Neural crest cell (in vitro differentiated cells): Measurements from ENCODE around the gene ZNF155. TPM values are rescaled to one million over a fixed set of nuclear protein-coding genes. Genes with fewer than 3 reads are reported as not detected.
A peak's percentile ranks its signal among the peaks of the same experiment; 100 is the strongest.

Source experiments
- DNase-seq: peaks from one replicate; pipeline ENCODE4 v3.0.0; 2021; ENCODE audit warnings: low read depth, mixed read lengths, low spot score
- H3K27ac Mint-ChIP-seq: one replicate; pipeline ENCODE4 v1.8.0; 2021; ENCODE audit warnings: mild to moderate bottlenecking, mixed read lengths; ENCODE audit not compliant: unreplicated experiment
- H3K27me3 Mint-ChIP-seq: 2 replicates; pipeline ENCODE4 v1.8.0; 2021; ENCODE audit warnings: low read depth, mild to moderate bottlenecking, mixed read lengths
- H3K36me3 Mint-ChIP-seq: 2 replicates; pipeline ENCODE4 v1.8.0; 2021; ENCODE audit warnings: low read depth, mild to moderate bottlenecking, mixed read lengths
- H3K4me1 Mint-ChIP-seq: 2 replicates; pipeline ENCODE4 v1.8.0; 2021; ENCODE audit warnings: mixed read lengths
- H3K4me3 Mint-ChIP-seq: one replicate; pipeline ENCODE4 v1.8.0; 2021; ENCODE audit warnings: mild to moderate bottlenecking, mixed read lengths
- H3K9me3 Mint-ChIP-seq: 2 replicates; pipeline ENCODE4 v1.8.0; 2021; ENCODE audit warnings: mixed read lengths
- total RNA-seq: library from RNA; stranded (reverse); gene quantifications from 2 replicates; pipeline ENCODE4 v1.2.1, GENCODE V29; 2021
- TF ChIP-seq, protein P1 (sequence below): fragments of 200-600 bp; sonication (generic); conservative IDR thresholded peaks from 2 replicates; pipeline ENCODE4 v1.5.0; 2021; ENCODE audit warnings: antibody characterized with exemption, mild to moderate bottlenecking

ZNF155 gene
- total RNA-seq, 1 donor from 2014 or later, result 11.9 TPM

DNA sequence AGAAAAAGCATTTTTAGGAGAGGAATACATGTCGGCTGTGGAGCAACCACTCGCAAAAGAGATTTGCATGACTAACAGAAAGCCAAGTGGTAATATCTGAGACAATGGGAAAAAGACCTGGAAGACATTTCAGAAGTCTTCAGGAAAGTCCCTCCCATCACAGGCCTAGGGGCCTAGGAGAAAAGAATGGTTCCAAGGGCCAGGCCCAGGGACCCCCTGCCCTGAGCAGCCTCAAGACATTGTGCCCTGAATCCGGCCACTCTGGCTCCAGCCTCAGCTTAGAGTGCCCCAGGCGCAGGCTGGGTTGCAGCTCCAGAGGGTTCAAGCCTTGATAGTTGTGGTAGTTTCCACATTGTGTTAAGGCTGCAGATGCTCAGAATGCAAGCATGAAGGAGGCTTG, 23.6 kb upstream of the ZNF155 start:
- peaks cover 77% of the 10 kb centered on the region for H3K36me3 Mint-ChIP-seq
- peaks cover 29% of the 10 kb centered on the region for H3K9me3 Mint-ChIP-seq
- DNase-seq, result no peak
- H3K4me1 Mint-ChIP-seq, result no peaks in the 10 kb centered on the region
- no peak overlapping the region for H3K4me3 Mint-ChIP-seq
- no peak overlapping the region for H3K27ac Mint-ChIP-seq
- TF ChIP-seq, protein P1, sequence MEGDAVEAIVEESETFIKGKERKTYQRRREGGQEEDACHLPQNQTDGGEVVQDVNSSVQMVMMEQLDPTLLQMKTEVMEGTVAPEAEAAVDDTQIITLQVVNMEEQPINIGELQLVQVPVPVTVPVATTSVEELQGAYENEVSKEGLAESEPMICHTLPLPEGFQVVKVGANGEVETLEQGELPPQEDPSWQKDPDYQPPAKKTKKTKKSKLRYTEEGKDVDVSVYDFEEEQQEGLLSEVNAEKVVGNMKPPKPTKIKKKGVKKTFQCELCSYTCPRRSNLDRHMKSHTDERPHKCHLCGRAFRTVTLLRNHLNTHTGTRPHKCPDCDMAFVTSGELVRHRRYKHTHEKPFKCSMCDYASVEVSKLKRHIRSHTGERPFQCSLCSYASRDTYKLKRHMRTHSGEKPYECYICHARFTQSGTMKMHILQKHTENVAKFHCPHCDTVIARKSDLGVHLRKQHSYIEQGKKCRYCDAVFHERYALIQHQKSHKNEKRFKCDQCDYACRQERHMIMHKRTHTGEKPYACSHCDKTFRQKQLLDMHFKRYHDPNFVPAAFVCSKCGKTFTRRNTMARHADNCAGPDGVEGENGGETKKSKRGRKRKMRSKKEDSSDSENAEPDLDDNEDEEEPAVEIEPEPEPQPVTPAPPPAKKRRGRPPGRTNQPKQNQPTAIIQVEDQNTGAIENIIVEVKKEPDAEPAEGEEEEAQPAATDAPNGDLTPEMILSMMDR, result no peak
- no peaks in the 10 kb centered on the region for H3K27me3 Mint-ChIP-seq

DNA sequence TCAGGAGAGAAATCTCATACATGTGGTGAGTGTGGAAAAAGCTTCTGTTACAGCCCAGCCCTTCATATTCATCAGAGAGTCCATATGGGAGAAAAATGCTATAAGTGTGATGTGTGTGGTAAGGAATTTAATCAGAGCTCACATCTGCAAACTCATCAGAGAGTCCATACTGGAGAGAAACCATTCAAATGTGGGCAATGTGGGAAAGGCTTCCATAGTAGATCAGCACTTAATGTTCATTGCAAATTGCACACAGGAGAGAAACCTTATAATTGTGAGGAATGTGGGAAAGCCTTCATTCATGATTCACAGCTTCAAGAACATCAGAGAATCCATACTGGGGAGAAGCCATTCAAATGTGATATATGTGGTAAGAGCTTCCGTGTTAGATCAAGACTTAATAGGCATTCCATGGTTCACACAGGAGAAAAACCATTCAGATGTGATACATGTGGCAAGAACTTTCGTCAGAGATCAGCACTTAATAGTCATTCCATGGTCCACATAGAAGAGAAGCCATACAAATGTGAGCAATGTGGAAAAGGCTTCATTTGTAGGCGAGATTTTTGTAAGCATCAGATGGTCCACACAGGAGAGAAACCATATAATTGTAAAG, 17.8 kb upstream of the ZNF155 start:
- Mint-ChIP-seq H3K36me3 (peaks cover 94% of the 10 kb centered on the region), H3K27ac (no peak overlapping the region), H3K4me1 (no peaks in the 10 kb centered on the region), H3K9me3 (peaks cover 42% of the 10 kb centered on the region), H3K27me3 (no peaks in the 10 kb centered on the region), H3K4me3 (no peak overlapping the region)
- TF ChIP-seq, protein P1, result no peak
- DNase-seq, result no peak

DNA sequence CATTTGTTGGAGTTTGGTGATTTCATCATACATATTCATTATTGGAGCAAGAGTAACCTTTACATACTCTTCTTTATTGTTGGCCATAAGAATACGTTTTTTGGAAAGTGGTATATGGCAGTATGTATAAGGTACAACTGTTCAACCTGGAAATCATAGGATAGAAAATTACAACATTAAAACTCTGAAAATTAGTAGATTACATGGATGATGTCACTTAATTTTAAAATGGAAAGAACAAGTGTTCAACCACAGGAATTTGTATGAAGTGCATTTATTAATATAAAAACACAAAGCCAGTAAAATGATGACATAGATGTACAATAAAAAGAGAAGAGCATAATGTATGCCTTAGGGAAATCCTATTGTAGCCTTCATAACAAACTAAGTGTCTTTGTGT, 7.3 kb upstream of the ZNF155 start:
- peaks cover 39% of the 10 kb centered on the region for H3K9me3 Mint-ChIP-seq
- H3K27ac Mint-ChIP-seq, result no peak overlapping the region

DNA sequence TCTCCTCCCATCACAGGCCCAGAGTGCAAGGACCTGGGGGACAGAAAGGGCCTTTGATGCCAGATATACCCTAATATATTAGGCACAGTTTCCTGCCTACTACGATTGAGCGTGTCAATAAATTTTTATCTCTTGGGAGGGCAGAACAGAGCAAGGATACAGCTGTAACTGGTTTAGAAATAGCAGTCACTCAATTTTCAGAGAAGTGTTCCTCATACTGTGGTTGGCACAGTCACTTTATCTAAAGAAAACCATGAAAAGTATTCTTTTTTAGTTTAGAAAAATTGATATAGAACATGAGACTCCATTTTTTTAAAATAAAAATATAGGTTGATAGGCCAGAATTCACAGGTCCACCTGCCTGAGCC, 460 bp upstream of the ZNF155 start:
- Mint-ChIP-seq H3K9me3 (peaks cover 13% of the 10 kb centered on the region), H3K27me3 (no peaks in the 10 kb centered on the region), H3K4me1 (peaks cover 12% of the 10 kb centered on the region), H3K27ac (no peak overlapping the region), H3K36me3 (peaks cover 25% of the 10 kb centered on the region), H3K4me3 (peak overlapping the region; percentile 83)
- no peak for DNase-seq
- TF ChIP-seq, protein P1, result no peak

More for the DNA sequence above, 7.3 kb upstream of the ZNF155 start:
- H3K4me1 Mint-ChIP-seq, result no peaks in the 10 kb centered on the region
- H3K36me3 Mint-ChIP-seq, result peaks cover 64% of the 10 kb centered on the region
- H3K4me3 Mint-ChIP-seq, result no peak overlapping the region
- no peaks in the 10 kb centered on the region for H3K27me3 Mint-ChIP-seq
- no peak for DNase-seq
- TF ChIP-seq, protein P1, result no peak

DNA sequence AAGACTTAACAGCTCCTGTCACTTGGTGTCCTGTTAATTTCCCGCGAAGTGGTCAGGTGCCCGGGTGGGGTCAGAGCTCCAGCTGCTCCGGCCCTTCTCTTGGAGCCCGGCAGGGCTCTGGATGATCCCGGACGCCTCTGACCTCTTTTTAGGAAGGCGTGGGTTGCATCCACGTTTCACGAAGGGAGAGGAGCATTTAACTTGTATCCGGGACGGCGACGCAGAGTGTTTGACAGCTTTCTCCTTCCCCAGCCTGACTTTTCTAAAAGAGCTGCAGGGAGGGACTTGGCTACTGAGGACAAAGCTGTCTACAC, 656 bp downstream of the ZNF155 start:
- TF ChIP-seq, protein P1, result no peak
- H3K9me3 Mint-ChIP-seq, result peaks cover 15% of the 10 kb centered on the region
- H3K36me3 Mint-ChIP-seq, result peaks cover 27% of the 10 kb centered on the region
- peak overlapping the region; percentile 91 for H3K27ac Mint-ChIP-seq
- peaks cover 12% of the 10 kb centered on the region for H3K4me1 Mint-ChIP-seq
- no peaks in the 10 kb centered on the region for H3K27me3 Mint-ChIP-seq
- H3K4me3 Mint-ChIP-seq, result peak overlapping the region; percentile 100
- DNase-seq, result no peak
